HG03565 (cell line): ENCODE results near the gene ZNF311.
A peak's percentile ranks its signal among the peaks of the same experiment; 100 is the strongest.
"Not testable (repeated sequence)": the region's sequence is repeated elsewhere in the genome, so short reads cannot be mapped to it uniquely, and the experiment has no call there.

Experiments used
- ATAC-seq: cut with Tn5 transposase; IDR thresholded peaks from one replicate; pipeline ENCODE4 v1.9.1; 2021; ENCODE audit warnings: mild to moderate bottlenecking, moderate library complexity; ENCODE audit not compliant: unreplicated experiment

The ZNF311 gene

GRCh38 chr6:28956331-28956730, 48.8 kb downstream of the ZNF311 start:
- no peak for ATAC-seq

- ATAC-seq, result no peak
These were observed 51.4 kb downstream of the ZNF311 start for GRCh38 chr6:28953585-28954258.

- ATAC-seq, result peak; percentile 58
These were observed 52.0 kb downstream of the ZNF311 start for GRCh38 chr6:28953039-28953584.

- not testable (repeated sequence) for ATAC-seq
These were observed 55.4 kb downstream of the ZNF311 start for GRCh38 chr6:28949656-28950195.

GRCh38 chr6:28948782-28949486, 56.2 kb downstream of the ZNF311 start:
- ATAC-seq, result no peak

GRCh38 chr6:28947831-28948270, 57.3 kb downstream of the ZNF311 start:
- no peak for ATAC-seq

- no peak for ATAC-seq
These were observed 57.9 kb downstream of the ZNF311 start for GRCh38 chr6:28947067-28947765.

GRCh38 chr6:28945349-28945748, 59.8 kb downstream of the ZNF311 start:
- ATAC-seq, result no peak
